ENCODE measurements around the gene PIGQ.

PIGQ gene

DNA sequence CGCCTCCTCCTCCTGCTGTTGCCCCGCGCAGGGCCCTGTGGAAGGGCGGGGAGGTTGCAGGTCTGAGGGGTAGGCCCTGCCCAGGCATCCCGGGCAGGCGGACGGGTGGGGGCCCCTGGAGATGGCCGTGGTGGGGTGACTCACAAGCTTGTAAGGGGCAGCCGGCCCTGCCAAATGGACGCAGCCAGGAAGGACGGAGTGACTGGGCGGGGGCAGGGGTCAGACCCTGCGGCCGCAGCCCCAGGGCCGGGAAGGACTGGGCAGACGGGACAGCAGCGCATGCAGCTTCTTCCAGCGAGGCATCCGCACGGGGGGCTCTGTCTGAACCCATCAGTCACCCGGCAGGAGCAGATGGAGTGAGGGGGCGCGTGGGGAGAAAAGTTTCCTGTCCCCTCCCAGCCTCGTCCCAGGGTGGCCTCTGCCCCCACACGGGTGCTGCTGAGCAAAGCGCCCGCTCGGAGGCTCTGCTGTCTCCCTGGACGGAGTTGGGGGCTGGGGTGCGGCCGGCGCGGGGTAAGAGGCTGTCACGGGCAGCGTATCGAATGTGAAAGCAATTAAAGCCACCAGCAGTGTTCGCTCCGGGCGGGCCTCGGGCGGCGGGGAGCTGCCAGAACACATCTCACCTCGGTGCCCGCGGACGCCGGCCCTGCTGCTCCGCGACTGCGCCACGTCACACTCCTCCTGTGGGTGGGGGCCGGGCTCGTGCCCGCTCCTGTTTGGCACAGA lies 15.0 kb upstream of the PIGQ start:
- no peak overlapping the region for H3K4me3 ChIP-seq (ENCODE audit: low read depth, low read length)

- H3K4me3 ChIP-seq (ENCODE audit: low read depth, low read length) = no peak overlapping the region
Observed at GRCh38 chr16:555528-556473, 14.0 kb upstream of the PIGQ start.

GRCh38 chr16:556474-557173 lies 13.1 kb upstream of the PIGQ start:
- no peak overlapping the region for H3K4me3 ChIP-seq (ENCODE audit: low read depth, low read length)

DNA sequence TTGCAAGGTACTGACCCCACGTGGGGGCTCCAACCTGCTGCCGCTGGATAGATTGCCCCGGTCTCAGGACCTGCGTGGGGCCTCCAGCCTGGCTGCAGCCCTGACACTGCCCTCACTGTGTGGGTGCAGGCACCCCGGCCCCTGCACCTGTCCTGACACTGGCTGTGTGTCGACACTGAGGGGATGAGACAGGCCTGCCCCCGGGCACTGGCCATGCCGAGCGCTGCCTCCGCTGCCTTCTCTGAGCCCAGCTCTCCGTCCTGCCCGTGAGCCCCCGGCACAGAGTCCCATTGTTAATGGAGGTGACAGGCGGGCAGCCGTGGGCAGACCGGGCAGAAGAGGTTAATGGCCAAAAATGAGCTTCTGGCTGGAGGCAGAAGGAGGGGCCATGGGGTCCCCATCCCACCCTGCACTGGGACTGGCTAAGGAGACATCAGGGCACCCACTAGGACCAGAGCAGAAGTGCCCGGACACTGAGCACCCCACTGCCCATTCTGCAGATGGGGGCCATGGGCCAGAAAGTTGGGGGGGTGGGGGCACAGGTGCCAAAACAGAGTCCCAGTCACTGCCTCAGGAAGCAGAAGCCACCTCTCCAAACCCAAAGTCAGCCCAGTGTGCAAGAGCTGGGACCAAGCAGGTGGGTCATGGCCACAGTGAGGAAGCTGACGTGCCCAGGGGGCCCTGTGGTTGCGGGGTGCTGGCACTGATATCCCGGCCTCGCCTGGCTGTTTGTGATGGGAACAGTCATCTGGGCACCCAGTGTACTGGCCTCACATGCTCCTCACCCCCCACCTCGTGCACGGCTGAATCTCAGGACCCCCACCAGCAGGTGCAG lies 12.1 kb upstream of the PIGQ start:
- no peak overlapping the region for H3K4me3 ChIP-seq (ENCODE audit: low read depth, low read length)

DNA sequence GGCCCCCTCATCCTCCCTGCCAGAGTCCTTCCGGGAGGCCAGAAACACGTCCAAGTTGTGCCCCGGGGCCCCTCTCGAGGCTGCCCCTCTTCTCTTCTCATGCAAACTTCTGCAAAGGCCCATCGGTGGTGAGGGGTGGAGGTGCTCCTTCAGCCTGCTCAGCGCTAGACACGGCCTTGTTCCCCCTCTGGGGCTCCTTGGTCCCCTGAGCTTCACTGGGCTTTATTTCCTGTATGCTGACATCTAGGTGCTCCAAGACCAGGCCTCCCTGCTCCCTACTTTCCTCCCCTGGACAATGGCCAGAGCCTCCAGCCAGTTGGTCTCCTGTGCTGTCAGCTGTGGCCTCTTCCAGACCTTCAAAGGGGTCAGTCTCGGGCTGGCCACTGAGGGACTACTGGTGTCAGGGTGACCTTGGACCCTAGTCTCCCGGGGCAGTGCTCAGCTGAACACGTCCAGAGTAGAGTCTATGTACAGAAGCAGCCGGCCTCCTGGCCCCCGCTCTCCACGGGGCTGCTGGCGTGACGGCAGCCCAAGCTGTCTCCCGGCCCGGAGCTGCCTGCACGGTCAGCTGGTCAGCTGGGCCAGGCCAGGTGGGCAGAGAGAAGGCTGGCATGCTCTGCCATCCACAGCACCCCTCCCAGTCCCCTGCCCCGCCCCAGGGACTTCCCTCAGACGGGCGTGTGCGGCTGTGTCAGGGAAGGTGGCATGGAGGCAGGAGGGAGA lies 11.3 kb upstream of the PIGQ start:
- H3K4me3 ChIP-seq (ENCODE audit: low read depth, low read length) = no peak overlapping the region

- no peak overlapping the region for H3K4me3 ChIP-seq (ENCODE audit: low read depth, low read length)
Observed at GRCh38 chr16:559021-559380, 10.8 kb upstream of the PIGQ start.

- H3K4me3 ChIP-seq (ENCODE audit: low read depth, low read length) = no peak overlapping the region
Observed at GRCh38 chr16:559411-560203, 10.2 kb upstream of the PIGQ start.

DNA sequence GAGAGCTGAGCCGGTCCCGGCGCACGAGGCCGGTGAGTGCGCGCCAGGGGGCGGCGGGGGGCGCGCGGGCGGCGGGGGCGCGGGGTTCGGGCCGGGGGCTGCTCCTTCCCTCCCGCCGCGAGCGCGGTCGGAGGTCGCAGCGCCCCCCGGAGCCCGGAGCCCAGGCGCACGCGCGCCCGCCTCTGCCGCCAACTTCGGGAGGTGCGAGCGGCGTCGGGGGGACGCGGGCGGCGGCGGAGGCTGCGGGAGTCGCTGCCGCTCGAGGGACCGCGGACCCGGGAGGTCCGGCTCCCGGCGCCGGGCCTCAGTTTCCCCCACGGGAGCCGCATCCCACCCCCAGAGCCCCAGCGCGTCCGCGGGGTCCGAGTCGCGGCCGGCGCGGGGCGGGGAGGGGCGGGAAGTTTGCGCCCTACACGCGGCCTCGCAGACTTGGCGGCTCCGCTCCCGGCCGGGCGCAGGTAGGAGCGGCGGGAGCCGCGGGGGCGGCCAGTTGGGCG lies 9.5 kb upstream of the PIGQ start, which contains the start of gene PRR35:
PRR35 (plus strand) TSS at position 191 of the 497 bp plus-strand sequence. CDS start 2,901 bp downstream, outside the sequence.
- H3K4me3 ChIP-seq (ENCODE audit: low read depth, low read length) = no peak within 1 kb of the TSS

DNA sequence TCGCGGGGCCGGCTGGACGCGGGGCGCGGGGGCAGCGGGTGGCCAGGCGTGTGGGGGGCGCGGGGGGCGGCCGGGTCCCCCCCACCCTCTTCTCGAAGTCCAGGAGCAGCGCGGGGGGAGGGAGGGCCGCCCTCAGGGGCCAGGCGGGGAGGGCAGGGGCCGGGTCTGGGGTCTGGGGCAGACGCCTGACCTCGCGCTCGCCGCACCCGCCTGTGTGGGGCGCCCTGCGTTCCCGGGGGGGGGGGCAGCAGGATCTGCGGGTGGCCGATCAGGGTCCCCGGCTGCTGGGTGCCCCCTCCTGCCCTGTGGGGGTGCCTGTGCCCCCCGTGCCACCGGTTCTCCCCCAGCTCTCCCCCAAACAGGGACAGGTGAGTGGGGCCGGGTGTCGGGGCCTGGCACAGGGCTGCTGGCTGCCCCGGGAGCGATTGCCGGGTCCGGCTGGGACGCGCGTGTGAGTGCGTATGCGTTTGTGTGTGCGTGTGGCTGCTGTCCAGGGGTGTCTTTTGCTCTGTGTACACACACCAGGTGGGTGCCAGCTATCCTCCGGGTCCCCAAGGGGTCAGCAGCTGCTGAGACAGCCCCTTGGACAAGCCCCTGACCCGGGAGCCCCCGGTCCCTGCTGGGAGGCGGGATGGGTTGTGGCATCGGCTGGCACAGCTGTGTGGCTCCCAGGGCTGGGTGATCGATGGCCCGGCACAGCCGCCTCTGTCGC lies 8.9 kb upstream of the PIGQ start:
- no peak overlapping the region for H3K4me3 ChIP-seq (ENCODE audit: low read depth, low read length)

- H3K4me3 ChIP-seq (ENCODE audit: low read depth, low read length) = no peak overlapping the region
Observed at GRCh38 chr16:561413-561794, 8.4 kb upstream of the PIGQ start.

GRCh38 chr16:561957-562938 lies 7.5 kb upstream of the PIGQ start:
- no peak overlapping the region for H3K4me3 ChIP-seq (ENCODE audit: low read depth, low read length)

DNA sequence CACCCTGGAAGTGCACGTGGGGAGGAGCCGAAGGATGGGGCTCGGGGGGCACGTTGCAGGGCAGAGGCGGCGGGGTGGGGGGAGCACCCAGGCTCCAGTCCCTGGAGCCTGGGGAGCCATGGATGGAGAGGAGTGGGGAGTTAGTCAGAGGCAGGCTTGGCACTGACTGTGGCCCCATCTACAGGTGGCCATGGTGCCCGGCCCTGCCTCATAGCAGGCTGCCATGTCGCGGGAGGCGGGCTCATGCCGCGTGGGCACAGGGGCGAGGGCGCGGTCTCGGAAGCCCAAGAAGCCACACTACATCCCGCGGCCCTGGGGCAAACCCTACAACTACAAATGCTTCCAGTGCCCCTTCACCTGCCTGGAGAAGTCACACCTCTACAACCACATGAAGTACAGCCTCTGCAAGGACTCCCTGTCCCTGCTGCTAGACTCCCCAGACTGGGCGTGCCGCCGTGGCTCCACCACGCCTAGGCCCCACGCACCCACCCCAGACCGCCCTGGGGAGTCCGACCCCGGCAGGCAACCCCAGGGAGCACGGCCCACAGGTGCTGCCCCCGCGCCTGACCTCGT lies 6.6 kb upstream of the PIGQ start:
- no peak overlapping the region for H3K4me3 ChIP-seq (ENCODE audit: low read depth, low read length)

DNA sequence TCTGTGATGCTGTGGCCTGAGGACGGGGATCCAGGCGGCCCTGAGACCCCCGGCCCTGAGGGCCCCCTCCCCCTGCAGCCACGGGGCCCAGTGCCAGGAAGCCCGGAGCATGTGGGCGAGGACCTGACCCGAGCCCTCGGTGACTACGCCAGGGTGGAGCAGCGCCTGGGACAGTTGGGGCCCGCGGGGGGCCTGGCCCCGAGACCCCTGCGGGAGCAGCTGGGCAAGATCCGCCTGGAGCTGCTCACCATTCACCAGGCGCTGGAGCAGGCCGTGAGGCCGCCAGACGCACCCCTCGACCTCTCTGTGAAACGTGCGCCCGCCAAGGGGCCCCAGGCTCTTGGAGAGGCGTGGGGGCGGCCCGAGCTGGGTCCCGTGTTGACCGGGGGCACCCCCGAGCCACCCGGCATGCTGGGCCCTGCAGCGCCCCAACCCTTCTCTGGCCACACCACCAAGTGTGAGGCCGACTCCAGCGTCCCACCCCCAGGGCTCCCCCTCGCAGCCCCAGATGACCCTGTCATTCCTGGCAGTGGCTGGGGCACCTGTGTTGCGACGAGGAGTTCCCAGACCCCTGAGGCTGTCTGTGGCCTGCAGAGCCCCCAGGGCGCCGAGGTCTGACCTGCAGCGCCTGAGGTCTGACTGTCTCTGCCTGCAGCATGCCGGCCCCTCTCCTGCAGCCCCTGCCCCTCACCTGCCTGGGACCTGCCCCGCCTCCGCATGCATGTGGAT lies 4.9 kb upstream of the PIGQ start:
- no peak overlapping the region for H3K4me3 ChIP-seq (ENCODE audit: low read depth, low read length)

DNA sequence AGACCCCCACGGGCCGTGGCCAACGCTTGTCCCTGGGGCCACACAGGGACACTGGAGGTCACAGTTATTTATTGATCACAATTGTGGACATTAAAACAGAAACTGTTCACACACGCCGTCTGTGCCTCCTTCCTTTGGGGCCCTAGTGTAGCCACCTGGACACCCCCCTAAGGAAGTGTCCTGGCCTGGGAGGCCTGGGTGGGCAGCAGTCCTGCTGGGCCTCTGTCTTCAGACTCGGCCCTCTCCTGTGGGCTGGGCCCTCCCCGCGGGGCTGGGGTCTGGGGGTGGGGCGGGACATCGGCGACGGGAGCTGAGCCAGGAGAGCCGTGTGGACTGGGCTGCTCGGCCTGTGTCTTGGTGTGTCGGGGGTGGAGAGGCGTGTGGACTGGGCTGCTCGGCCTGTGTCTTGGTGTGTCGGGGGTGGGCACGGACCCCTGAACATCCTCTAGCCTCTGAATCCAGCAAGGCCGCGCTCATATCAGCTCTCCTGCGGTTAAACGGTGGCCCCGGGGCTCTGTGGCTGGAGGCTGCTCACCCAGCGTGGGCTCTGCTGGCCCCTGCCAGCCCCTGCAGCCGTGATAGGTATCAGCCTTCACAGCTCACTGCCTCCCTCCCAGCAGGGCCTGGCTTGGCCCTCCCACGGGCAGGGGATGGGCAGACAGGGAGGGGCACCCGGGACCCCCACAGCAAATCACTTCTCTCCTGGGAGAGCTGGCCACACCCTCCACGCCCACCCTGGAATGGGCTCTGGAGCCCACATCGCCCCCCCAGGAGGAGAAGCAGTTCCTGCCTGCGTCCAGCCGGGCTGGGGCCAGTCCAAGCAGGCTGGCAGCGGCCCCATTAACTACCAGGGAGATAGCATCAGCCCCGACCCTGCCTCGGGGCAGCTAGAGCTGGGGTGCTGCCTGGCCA lies 4.1 kb upstream of the PIGQ start:
- H3K4me3 ChIP-seq (ENCODE audit: low read depth, low read length) = no peak overlapping the region

All from iPS-11a (cell line).